H9 (cell line): ENCODE results near the gene INSC. TPM values are rescaled to one million over a fixed set of nuclear protein-coding genes. Genes with fewer than 3 reads are reported as not detected.

ENCODE experiments used
- DNase-seq: peaks from one replicate; pipeline ENCODE4 v3.0.0-alpha.2; 2017
- H2AFZ ChIP-seq: one replicate; pipeline ENCODE4 v1.6.1; 2013; ENCODE audit warnings: mild to moderate bottlenecking, low read length, control low read depth, moderate library complexity
- H2AK5ac ChIP-seq: 2 replicates; pipeline ENCODE4 v1.6.1; 2013; ENCODE audit warnings: low read length, control low read depth, mixed read lengths; ENCODE audit not compliant: insufficient read length
- H2BK120ac ChIP-seq: one replicate; pipeline ENCODE4 v1.6.1; 2013; ENCODE audit warnings: low read depth, mild to moderate bottlenecking, low read length, control low read depth, inconsistent platforms; ENCODE audit not compliant: poor library complexity, severe bottlenecking
- H2BK12ac ChIP-seq: 2 replicates; pipeline ENCODE4 v1.6.1; 2013; ENCODE audit warnings: low read length, control low read depth, mixed read lengths, low read depth; ENCODE audit not compliant: insufficient read length
- H2BK15ac ChIP-seq: 2 replicates; pipeline ENCODE4 v1.6.1; 2013; ENCODE audit warnings: low read depth, low read length, control low read depth
- H2BK20ac ChIP-seq: one replicate; pipeline ENCODE4 v1.6.1; 2013; ENCODE audit warnings: low read depth, mild to moderate bottlenecking, low read length, control low read depth, inconsistent platforms; ENCODE audit not compliant: poor library complexity, severe bottlenecking
- H2BK5ac ChIP-seq: 2 replicates; pipeline ENCODE4 v1.6.1; 2013; ENCODE audit warnings: low read length, control low read depth, mixed read lengths; ENCODE audit not compliant: insufficient read length
- H3K14ac ChIP-seq: 2 replicates; pipeline ENCODE4 v1.6.1; 2013; ENCODE audit warnings: low read length, control low read depth; ENCODE audit not compliant: insufficient read depth
- H3K18ac ChIP-seq: 2 replicates; pipeline ENCODE4 v1.6.1; 2013; ENCODE audit warnings: low read depth, mild to moderate bottlenecking, mixed read lengths, low read length, control low read depth; ENCODE audit not compliant: insufficient read length
- H3K23ac ChIP-seq: 2 replicates; pipeline ENCODE4 v1.6.1; 2013; ENCODE audit warnings: low read length, control low read depth, mixed read lengths, low read depth; ENCODE audit not compliant: insufficient read length
- H3K23me2 ChIP-seq: 2 replicates; pipeline ENCODE4 v1.6.1; 2013; ENCODE audit warnings: low read depth, mild to moderate bottlenecking, mixed read lengths, low read length, control low read depth; ENCODE audit not compliant: insufficient read length, poor library complexity, severe bottlenecking
- H3K27ac ChIP-seq: 2 replicates; pipeline ENCODE4 v1.5.1; 2013; ENCODE audit warnings: low read length, control low read depth, mixed read lengths, low read depth; ENCODE audit not compliant: insufficient read length
- H3K27me3 ChIP-seq: 2 replicates; pipeline ENCODE4 v1.6.1; 2013; ENCODE audit warnings: low read length, control low read depth, inconsistent platforms; ENCODE audit not compliant: insufficient read depth
- H3K4ac ChIP-seq: 2 replicates; pipeline ENCODE4 v1.6.1; 2013; ENCODE audit warnings: low read depth, mild to moderate bottlenecking, control low read depth, inconsistent platforms, low read length, moderate library complexity
- H3K4me1 ChIP-seq: 2 replicates; pipeline ENCODE4 v1.6.1; 2013; ENCODE audit warnings: low read length, control low read depth, inconsistent platforms; ENCODE audit not compliant: insufficient read depth
- H3K4me2 ChIP-seq: 2 replicates; pipeline ENCODE4 v1.6.1; 2013; ENCODE audit warnings: low read length, control low read depth, mixed read lengths; ENCODE audit not compliant: insufficient read length, insufficient read depth
- H3K56ac ChIP-seq: 2 replicates; pipeline ENCODE4 v1.6.1; 2013; ENCODE audit warnings: low read depth, mild to moderate bottlenecking, mixed read lengths, low read length, control low read depth; ENCODE audit not compliant: insufficient read length
- H3K79me1 ChIP-seq: 2 replicates; pipeline ENCODE4 v1.6.1; 2013; ENCODE audit warnings: low read depth, mild to moderate bottlenecking, moderate library complexity, low read length, control low read depth, inconsistent platforms; ENCODE audit not compliant: insufficient read depth, poor library complexity, severe bottlenecking
- H3K79me2 ChIP-seq: 2 replicates; pipeline ENCODE4 v1.6.1; 2013; ENCODE audit warnings: low read length, control low read depth, inconsistent platforms; ENCODE audit not compliant: insufficient read depth
- H3K9ac ChIP-seq: 2 replicates; pipeline ENCODE4 v1.6.1; 2013; ENCODE audit warnings: low read length, control low read depth, mixed read lengths; ENCODE audit not compliant: insufficient read length; ENCODE audit errors: extremely low read depth
- H3K9me3 ChIP-seq: one replicate; pipeline ENCODE4 v1.6.1; 2013; ENCODE audit warnings: low read depth, low read length, inconsistent platforms; ENCODE audit not compliant: control insufficient read depth
- H3T11ph ChIP-seq: one replicate; pipeline ENCODE4 v1.6.1; 2013; ENCODE audit warnings: mild to moderate bottlenecking, low read length, control low read depth, inconsistent platforms
- H4K20me1 ChIP-seq: one replicate; pipeline ENCODE4 v1.6.1; 2013; ENCODE audit not compliant: control insufficient read depth, insufficient read length, insufficient read depth
- H4K5ac ChIP-seq: 2 replicates; pipeline ENCODE4 v1.6.1; 2013; ENCODE audit warnings: low read depth, mild to moderate bottlenecking, mixed read lengths, low read length, control low read depth; ENCODE audit not compliant: insufficient read length
- H4K8ac ChIP-seq: replicated peaks from 2 replicates; pipeline ENCODE4 v1.6.1; 2013; ENCODE audit warnings: low read length, control low read depth, mixed read lengths, low read depth; ENCODE audit not compliant: insufficient read length
- H4K91ac ChIP-seq: 2 replicates; pipeline ENCODE4 v1.6.1; 2013; ENCODE audit warnings: low read depth, mild to moderate bottlenecking, moderate library complexity, mixed read lengths, low read length, control low read depth; ENCODE audit not compliant: insufficient read length
- H3K27ac Mint-ChIP-seq, 3 experiments: 2 replicates in 2 of 3; 3 replicates in 1 of 3; pipeline ENCODE4 v1.8.0; 2020 to 2021; ENCODE audit warnings: mixed read lengths in 3 of 3, mild to moderate bottlenecking in 1 of 3, moderate library complexity in 1 of 3
- H3K27me3 Mint-ChIP-seq: 2 replicates; pipeline ENCODE4 v1.8.0; 2021; ENCODE audit warnings: low read depth, mild to moderate bottlenecking, moderate library complexity, mixed read lengths
- H3K36me3 Mint-ChIP-seq, 3 experiments: 2 replicates in 2 of 3; 3 replicates in 1 of 3; pipeline ENCODE4 v1.8.0; 2020 to 2021; ENCODE audit warnings: low read depth in 3 of 3, mixed read lengths in 3 of 3; ENCODE audit not compliant: insufficient read depth in 1 of 3
- H3K4me1 Mint-ChIP-seq, 2 experiments: 2 replicates each; pipeline ENCODE4 v1.8.0; 2020; ENCODE audit warnings: mixed read lengths in 2 of 2
- H3K4me3 Mint-ChIP-seq, 2 experiments: 2 replicates in 1 of 2; 3 replicates in 1 of 2; pipeline ENCODE4 v1.8.0; 2020 to 2021; ENCODE audit warnings: mild to moderate bottlenecking in 2 of 2, mixed read lengths in 2 of 2, moderate library complexity in 1 of 2
- H3K9me3 Mint-ChIP-seq, 2 experiments: 2 replicates in 1 of 2; 3 replicates in 1 of 2; pipeline ENCODE4 v1.8.0; 2020; ENCODE audit warnings: mild to moderate bottlenecking in 2 of 2, mixed read lengths in 2 of 2, moderate library complexity in 1 of 2
- WGBS: extraction: QIAGEN DNeasy Blood & Tissue Kit; methylation state at CpG from one replicate; pipeline ENCODE4 v1.1.7; 2013; ENCODE audit warnings: missing lambda C conversion rate, low lambda C conversion rate, mixed read lengths; ENCODE audit not compliant: insufficient read length; ENCODE audit errors: extremely low coverage; 5-methylcytosine and 5-hydroxymethylcytosine counted together
- total RNA-seq: library from RNA; stranded (reverse); gene quantifications from 2 replicates; pipeline ENCODE4 v1.2.1, GENCODE V29; 2021
- TF ChIP-seq, protein P1 (sequence below): fragments of 200-600 bp; sonication (generic); conservative IDR thresholded peaks from 3 replicates; pipeline ENCODE4 v1.8.0; 2021; ENCODE audit warnings: antibody characterized with exemption, mild to moderate bottlenecking

INSC gene
- total RNA-seq, 1 experiment from 2014 or later: not detected

DNA sequence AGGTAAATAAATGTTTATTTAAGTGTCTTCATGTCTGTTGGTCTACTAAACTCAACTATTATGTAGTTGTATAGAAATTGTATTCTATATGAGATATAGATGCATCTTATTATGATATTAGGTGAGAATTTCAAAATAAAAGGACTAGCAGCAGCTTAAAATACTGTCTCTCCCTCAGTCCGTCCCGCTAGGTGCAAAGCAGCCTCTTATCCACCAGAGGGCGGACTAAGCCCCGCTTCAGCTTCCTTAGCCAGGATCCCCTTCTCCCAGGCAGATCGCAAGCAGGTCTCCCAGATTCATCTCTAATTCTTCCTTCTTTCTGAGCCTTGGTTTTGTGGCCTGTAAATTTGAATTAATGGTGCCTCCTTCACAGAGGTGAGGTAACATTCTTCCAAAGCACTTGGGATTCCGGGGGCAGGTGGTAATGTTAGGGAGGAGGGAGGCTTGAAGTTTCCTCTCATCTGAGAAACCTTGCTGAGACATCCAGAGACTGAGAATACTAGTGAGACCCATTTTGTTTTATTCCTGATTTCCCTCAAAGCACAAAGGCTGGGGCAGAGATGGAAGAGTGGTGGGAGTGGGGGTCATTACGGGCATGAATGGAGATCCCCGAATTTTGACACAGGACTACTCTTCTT is 13.5 kb upstream of the INSC start:
- H3K4me2 ChIP-seq: no peak overlapping the region
- no peak overlapping the region for H2BK15ac ChIP-seq
- no peak overlapping the region for H3K4ac ChIP-seq
- H3K9me3 ChIP-seq: no peaks in the 10 kb centered on the region
- DNase-seq: peak; percentile 65
- H3T11ph ChIP-seq: no peak overlapping the region
- Mint-ChIP-seq H3K9me3 (peaks cover 5 to 13% of the 10 kb centered on the region in 2 experiments; a peak in 4 of 5 replicates), H3K27ac (no peak overlapping the region), H3K4me1 (0 out of 4 replicates have a peak, but pooled peaks cover 2% of the 10 kb centered on the region in 2 experiments), H3K4me3 (no peak overlapping the region), H3K36me3 (no peaks in the 10 kb centered on the region), H3K27me3 (peaks cover 8% of the 10 kb centered on the region)
- H3K9ac ChIP-seq: no peak overlapping the region
- no peak overlapping the region for H4K8ac ChIP-seq
- no peak overlapping the region for H4K91ac ChIP-seq
- H2BK120ac ChIP-seq: no peak overlapping the region
- H3K79me1 ChIP-seq: no peaks in the 10 kb centered on the region
- H3K23ac ChIP-seq: no peak overlapping the region
- WGBS: no CpG with 5 or more reads among the region's 8 CpGs
- no peaks in the 10 kb centered on the region for H4K20me1 ChIP-seq
- no peaks in the 10 kb centered on the region for H3K79me2 ChIP-seq
- H2BK12ac ChIP-seq: no peak overlapping the region
- no peak overlapping the region for H3K14ac ChIP-seq
- H2AK5ac ChIP-seq: no peak overlapping the region
- H3K56ac ChIP-seq: no peak overlapping the region
- H3K27ac ChIP-seq: no peak overlapping the region
- H3K18ac ChIP-seq: no peak overlapping the region
- H4K5ac ChIP-seq: no peak overlapping the region
- no peak overlapping the region for H2AFZ ChIP-seq
- no peak overlapping the region for H2BK20ac ChIP-seq
- peaks cover 3% of the 10 kb centered on the region; the same call in 1 of the 2 replicates for H3K4me1 ChIP-seq
- TF ChIP-seq, protein P1, sequence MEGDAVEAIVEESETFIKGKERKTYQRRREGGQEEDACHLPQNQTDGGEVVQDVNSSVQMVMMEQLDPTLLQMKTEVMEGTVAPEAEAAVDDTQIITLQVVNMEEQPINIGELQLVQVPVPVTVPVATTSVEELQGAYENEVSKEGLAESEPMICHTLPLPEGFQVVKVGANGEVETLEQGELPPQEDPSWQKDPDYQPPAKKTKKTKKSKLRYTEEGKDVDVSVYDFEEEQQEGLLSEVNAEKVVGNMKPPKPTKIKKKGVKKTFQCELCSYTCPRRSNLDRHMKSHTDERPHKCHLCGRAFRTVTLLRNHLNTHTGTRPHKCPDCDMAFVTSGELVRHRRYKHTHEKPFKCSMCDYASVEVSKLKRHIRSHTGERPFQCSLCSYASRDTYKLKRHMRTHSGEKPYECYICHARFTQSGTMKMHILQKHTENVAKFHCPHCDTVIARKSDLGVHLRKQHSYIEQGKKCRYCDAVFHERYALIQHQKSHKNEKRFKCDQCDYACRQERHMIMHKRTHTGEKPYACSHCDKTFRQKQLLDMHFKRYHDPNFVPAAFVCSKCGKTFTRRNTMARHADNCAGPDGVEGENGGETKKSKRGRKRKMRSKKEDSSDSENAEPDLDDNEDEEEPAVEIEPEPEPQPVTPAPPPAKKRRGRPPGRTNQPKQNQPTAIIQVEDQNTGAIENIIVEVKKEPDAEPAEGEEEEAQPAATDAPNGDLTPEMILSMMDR: peak; percentile 96
- H3K27me3 ChIP-seq: no peaks in the 10 kb centered on the region
- H3K23me2 ChIP-seq: no peaks in the 10 kb centered on the region
- no peak overlapping the region for H2BK5ac ChIP-seq
